GM12873 (cell line): ENCODE results near the gene OR5AP2.

Source experiments
- CTCF ChIP-seq: IDR thresholded peaks from 2 replicates; pipeline ENCODE4 v1.5.1; 2012; ENCODE audit warnings: low read depth, mild to moderate bottlenecking, moderate library complexity, low read length, control low read depth; ENCODE audit not compliant: insufficient read depth; ENCODE audit errors: missing control alignments

Gene OR5AP2

GRCh38 chr11:56642339-56642738 lies at the start of gene OR5AP2:
Gene OR5AP2 (minus strand): TSS chr11:56642439. CDS start chr11:56642439, 0 bp downstream.
- TF ChIP-seq CTCF: no peak

GRCh38 chr11:56688554-56689100 lies 46.4 kb upstream of the OR5AP2 start:
- TF ChIP-seq CTCF: no peak

GRCh38 chr11:56670984-56671383 lies 28.7 kb upstream of the OR5AP2 start:
- TF ChIP-seq CTCF: no peak

- TF ChIP-seq CTCF: no peak
These were observed 21.1 kb upstream of the OR5AP2 start, which contains the start of gene OR5AR1 for GRCh38 chr11:56663386-56663785. Gene OR5AR1 (plus strand): TSS chr11:56663686. CDS start chr11:56663686, 0 bp downstream.

GRCh38 chr11:56659755-56660154 lies 17.5 kb upstream of the OR5AP2 start:
- TF ChIP-seq CTCF: no peak

GRCh38 chr11:56637500-56637899 lies 4.7 kb downstream of the OR5AP2 start:
- TF ChIP-seq CTCF: no peak

- TF ChIP-seq CTCF: no peak
These were observed 5.4 kb downstream of the OR5AP2 start for GRCh38 chr11:56636861-56637260.
